ENCODE data around the gene SGIP1. TPM values are rescaled to one million over a fixed set of nuclear protein-coding genes. Genes with fewer than 3 reads are reported as not detected.

SGIP1 gene
- total RNA-seq, 1 donor from 2014 or later, result 0.79 TPM

DNA sequence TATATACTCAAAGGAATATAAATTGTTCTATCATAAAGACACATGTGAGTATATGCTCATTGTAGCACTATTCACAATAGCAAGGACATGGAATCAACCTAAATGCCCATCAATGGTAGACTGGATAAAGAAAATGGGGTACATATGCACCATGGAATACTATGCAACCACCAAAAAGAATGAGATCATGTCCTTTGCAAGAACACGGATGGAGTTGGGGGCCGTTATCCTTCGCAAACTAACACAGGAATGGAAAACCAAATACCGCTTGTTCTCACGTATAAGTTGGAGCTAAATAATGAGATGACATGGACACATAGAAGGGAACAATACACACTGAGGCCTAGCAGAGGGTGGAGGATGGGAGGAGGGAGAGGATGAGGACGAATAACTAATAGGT is 16.0 kb upstream of the SGIP1 start:
- FAIRE-seq, result no peak
- DNase-seq (ENCODE audit: low read depth), result no peak
- Histone ChIP-seq H3K36me3 (ENCODE audit: control insufficient read depth, insufficient read depth, low read length) (no peaks in the 10 kb centered on the region), H3K27me3 (ENCODE audit: control insufficient read depth, insufficient read depth, low read length) (no peaks in the 10 kb centered on the region), H3K4me3 (ENCODE audit: low read depth, low read length) (no peak overlapping the region)
- TF ChIP-seq, protein P1, sequence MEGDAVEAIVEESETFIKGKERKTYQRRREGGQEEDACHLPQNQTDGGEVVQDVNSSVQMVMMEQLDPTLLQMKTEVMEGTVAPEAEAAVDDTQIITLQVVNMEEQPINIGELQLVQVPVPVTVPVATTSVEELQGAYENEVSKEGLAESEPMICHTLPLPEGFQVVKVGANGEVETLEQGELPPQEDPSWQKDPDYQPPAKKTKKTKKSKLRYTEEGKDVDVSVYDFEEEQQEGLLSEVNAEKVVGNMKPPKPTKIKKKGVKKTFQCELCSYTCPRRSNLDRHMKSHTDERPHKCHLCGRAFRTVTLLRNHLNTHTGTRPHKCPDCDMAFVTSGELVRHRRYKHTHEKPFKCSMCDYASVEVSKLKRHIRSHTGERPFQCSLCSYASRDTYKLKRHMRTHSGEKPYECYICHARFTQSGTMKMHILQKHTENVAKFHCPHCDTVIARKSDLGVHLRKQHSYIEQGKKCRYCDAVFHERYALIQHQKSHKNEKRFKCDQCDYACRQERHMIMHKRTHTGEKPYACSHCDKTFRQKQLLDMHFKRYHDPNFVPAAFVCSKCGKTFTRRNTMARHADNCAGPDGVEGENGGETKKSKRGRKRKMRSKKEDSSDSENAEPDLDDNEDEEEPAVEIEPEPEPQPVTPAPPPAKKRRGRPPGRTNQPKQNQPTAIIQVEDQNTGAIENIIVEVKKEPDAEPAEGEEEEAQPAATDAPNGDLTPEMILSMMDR (IDR thresholded peaks at IDR 0.05; ENCODE audit: insufficient read depth, low read length, severe bottlenecking), result no peak

DNA sequence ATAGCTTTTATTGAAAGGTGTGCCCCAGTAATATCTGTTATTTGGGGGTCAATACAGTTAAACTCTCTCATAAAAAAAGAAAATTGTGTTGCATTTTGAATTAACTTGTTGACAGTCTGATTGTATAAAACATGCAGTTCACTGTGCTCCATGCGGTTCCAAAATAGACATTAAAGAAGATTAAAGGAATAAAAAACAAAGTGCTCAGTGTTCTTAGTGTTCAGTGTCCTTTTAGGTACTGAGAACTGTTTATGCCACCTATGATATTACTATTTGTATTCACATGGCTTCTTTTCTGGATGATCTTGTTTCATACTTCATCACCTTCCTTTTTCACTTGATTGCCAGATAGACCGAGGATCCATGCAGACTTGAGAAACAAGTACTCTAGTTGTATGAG is 15.3 kb upstream of the SGIP1 start:
- H3K27me3 ChIP-seq (ENCODE audit: control insufficient read depth, insufficient read depth, low read length), result no peaks in the 10 kb centered on the region
- no peak overlapping the region for H3K4me3 ChIP-seq (ENCODE audit: low read depth, low read length)
- DNase-seq (ENCODE audit: low read depth), result no peak
- no peak for FAIRE-seq
- TF ChIP-seq, protein P1 (IDR thresholded peaks at IDR 0.05; ENCODE audit: insufficient read depth, low read length, severe bottlenecking), result no peak
- H3K36me3 ChIP-seq (ENCODE audit: control insufficient read depth, insufficient read depth, low read length), result no peaks in the 10 kb centered on the region

DNA sequence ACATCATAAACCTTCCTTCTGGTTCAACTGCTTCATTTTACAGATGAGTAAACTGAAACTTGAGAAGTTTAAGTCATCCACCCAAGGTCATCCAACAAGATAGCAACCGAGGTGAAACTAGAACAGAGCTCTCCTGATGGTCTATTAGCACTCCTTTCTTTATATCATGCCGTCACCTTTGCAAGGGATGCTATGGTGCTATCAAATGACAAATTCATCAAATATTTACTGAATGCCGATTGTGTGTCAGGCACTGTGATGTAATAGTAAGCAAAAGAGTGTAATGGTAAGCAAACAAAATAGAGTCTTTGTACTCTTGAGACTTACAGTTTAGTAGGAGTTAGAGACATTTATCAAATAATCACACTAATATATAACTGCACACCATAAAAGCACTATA is 14.0 kb upstream of the SGIP1 start:
- FAIRE-seq, result no peak
- DNase-seq (ENCODE audit: low read depth), result peak; percentile 73
- Histone ChIP-seq H3K27me3 (ENCODE audit: control insufficient read depth, insufficient read depth, low read length) (no peaks in the 10 kb centered on the region), H3K4me3 (ENCODE audit: low read depth, low read length) (no peak overlapping the region), H3K36me3 (ENCODE audit: control insufficient read depth, insufficient read depth, low read length) (no peaks in the 10 kb centered on the region)
- TF ChIP-seq, protein P1 (IDR thresholded peaks at IDR 0.05; ENCODE audit: insufficient read depth, low read length, severe bottlenecking), result no peak

DNA sequence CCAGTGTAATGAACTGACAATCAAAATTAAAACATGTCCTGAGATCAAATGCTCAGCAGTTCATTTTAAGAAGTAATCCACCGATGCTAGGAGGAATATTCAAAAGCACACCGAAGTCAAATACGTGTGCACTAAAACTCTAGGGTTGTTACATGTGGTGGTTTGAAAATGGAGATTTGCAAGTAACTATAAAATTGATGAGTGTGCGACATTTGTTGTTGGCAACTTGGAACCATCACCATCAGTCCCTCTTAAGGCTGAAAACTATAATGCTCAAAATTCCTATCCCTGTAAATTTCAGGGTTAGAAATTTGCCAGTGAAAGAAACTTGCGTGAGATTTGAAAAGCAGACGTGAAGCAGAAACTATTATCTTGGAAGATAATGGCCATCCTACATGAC is 13.3 kb upstream of the SGIP1 start:
- FAIRE-seq (no peak), DNase-seq (ENCODE audit: low read depth) (no peak)
- no peak overlapping the region for H3K4me3 ChIP-seq (ENCODE audit: low read depth, low read length)
- no peaks in the 10 kb centered on the region for H3K36me3 ChIP-seq (ENCODE audit: control insufficient read depth, insufficient read depth, low read length)
- no peaks in the 10 kb centered on the region for H3K27me3 ChIP-seq (ENCODE audit: control insufficient read depth, insufficient read depth, low read length)
- TF ChIP-seq, protein P1 (IDR thresholded peaks at IDR 0.05; ENCODE audit: insufficient read depth, low read length, severe bottlenecking), result no peak

DNA sequence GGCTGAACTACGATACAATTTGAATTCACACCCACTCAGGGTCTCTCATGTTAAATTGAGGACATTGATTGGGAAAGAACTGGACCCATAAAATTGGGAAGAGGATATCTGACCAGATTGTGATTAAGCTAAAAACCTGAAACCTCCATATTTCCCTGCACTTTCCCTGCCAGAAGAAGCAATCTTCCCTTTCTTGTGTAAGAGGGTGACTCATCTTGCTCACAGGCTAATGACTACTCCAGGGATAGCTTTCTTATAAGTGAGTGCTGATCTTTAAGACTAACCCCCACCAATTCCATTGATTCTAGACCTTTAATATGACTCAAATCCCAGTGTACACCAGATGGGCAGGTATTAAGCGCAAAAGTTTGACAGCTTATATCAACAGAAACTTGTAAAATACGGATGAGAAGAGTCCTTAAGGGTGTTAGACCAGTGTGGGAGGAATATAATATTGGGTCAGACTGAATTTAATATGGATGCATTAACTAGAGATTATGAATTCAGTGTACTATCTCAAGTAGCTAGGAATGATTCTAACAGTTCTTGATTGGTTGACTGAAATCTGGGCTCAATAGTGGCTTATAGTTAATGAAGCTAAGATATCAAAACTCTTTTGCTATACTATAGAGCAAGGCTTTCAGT is 12.1 kb upstream of the SGIP1 start:
- Histone ChIP-seq H3K27me3 (ENCODE audit: control insufficient read depth, insufficient read depth, low read length) (no peaks in the 10 kb centered on the region), H3K4me3 (ENCODE audit: low read depth, low read length) (no peak overlapping the region), H3K36me3 (ENCODE audit: control insufficient read depth, insufficient read depth, low read length) (no peaks in the 10 kb centered on the region)
- FAIRE-seq (no peak), DNase-seq (ENCODE audit: low read depth) (peak; percentile 96)
- TF ChIP-seq, protein P1 (IDR thresholded peaks at IDR 0.05; ENCODE audit: insufficient read depth, low read length, severe bottlenecking), result no peak

DNA sequence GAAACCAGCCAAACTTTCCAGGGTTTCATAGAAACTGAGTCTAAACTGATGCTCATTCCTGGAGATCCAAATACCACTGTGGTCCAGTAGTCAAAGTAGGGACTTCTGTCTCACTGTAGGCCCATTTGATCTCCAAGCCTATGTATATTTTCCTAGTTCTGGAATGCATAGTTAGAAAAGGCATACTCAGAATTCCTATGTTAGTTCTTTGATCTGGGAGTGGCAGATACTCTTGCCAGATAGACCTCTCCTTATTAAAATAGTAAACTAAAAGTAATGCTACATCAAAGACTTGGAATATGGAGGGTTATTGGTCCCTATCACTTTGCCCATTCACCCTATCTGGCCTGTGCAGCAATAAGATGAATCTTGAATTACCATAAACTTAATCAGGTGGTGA is 10.4 kb upstream of the SGIP1 start:
- Histone ChIP-seq H3K36me3 (ENCODE audit: control insufficient read depth, insufficient read depth, low read length) (no peaks in the 10 kb centered on the region), H3K4me3 (ENCODE audit: low read depth, low read length) (no peak overlapping the region), H3K27me3 (ENCODE audit: control insufficient read depth, insufficient read depth, low read length) (no peaks in the 10 kb centered on the region)
- TF ChIP-seq, protein P1 (IDR thresholded peaks at IDR 0.05; ENCODE audit: insufficient read depth, low read length, severe bottlenecking), result no peak
- FAIRE-seq (no peak), DNase-seq (ENCODE audit: low read depth) (no peak)
